Panc1 (cell line): ENCODE measurements around the gene C20orf204.

Experiments used
- REST ChIP-seq, 2 experiments: IDR thresholded peaks; 2 replicates each; pipeline ENCODE4 v1.6.1; 2011 to 2012; ENCODE audit warnings: low read depth in 2 of 2, control low read depth in 1 of 2, low read length in 1 of 2, mild to moderate bottlenecking in 1 of 2, moderate library complexity in 1 of 2; ENCODE audit not compliant: insufficient read depth in 1 of 2
- TF ChIP-seq, protein P1 (sequence below): fragments of 450-650 bp; IDR thresholded peaks from 2 replicates; pipeline ENCODE4 v1.5.1; 2017; ENCODE audit warnings: mild to moderate bottlenecking

DNA sequence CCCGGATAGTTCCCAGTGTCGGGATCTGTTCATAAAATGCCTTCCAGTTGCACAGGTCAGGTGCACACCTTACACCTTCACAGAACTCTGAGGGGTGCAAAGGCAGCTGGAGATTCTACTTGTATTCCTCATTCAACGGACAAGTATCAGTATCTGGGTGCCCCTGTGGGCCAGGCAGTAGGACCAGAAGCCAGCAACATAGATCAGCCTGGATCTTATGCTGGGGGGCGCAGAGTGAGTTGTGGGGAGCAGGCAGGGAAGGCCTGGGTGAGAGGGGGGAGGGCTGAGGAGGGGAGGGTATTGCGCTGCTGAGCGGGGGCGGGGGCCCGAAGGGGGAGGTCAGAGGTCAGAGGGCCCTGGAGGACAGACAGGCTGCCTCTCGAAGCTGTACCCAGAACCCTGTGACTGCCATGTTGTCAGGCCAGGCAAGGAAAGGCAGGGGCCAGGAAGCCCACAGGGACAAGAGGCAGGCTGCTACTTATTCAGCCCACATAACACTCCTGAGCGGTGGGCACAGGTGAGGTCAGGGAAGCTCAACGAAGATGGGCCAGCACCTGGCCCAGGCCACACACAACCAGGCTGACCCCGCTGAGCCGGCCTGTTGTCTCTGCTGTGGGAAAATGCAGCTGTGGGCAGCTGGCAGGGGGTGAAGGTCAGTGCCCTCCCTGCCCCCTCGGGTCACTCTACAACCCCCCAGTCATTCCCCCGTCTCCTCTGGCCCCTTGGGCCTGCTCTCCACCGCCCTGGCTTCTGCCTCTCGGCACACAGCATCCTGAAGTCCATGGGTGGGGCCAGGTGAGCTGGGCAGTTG lies 45.0 kb downstream of the C20orf204 start:
- TF ChIP-seq, protein P1, sequence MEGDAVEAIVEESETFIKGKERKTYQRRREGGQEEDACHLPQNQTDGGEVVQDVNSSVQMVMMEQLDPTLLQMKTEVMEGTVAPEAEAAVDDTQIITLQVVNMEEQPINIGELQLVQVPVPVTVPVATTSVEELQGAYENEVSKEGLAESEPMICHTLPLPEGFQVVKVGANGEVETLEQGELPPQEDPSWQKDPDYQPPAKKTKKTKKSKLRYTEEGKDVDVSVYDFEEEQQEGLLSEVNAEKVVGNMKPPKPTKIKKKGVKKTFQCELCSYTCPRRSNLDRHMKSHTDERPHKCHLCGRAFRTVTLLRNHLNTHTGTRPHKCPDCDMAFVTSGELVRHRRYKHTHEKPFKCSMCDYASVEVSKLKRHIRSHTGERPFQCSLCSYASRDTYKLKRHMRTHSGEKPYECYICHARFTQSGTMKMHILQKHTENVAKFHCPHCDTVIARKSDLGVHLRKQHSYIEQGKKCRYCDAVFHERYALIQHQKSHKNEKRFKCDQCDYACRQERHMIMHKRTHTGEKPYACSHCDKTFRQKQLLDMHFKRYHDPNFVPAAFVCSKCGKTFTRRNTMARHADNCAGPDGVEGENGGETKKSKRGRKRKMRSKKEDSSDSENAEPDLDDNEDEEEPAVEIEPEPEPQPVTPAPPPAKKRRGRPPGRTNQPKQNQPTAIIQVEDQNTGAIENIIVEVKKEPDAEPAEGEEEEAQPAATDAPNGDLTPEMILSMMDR = no peak
- TF ChIP-seq REST (IDR thresholded peaks at IDR 0.05; ENCODE audit: insufficient read depth in 1 of 2, low read depth in 2 of 2, low read length in 1 of 2) = no peak
